ENCODE measurements around the gene ATP8B2. TPM values are rescaled to one million over a fixed set of nuclear protein-coding genes. Genes with fewer than 3 reads are reported as not detected.
"Not testable (repeated sequence)": the region's sequence is repeated elsewhere in the genome, so short reads cannot be mapped to it uniquely, and the experiment has no call there.

ATP8B2 gene
- total RNA-seq, 4 donors from 2014 or later, result 5.8 to 22.5 (median 7.2) TPM

GRCh38 chr1:154316704-154317103 lies 8.6 kb upstream of the ATP8B2 start:
- H3K9me3 ChIP-seq, result no peaks in the 10 kb centered on the region
- TF ChIP-seq CTCF (IDR thresholded peaks at IDR 0.05 in 4 of 5, conservative IDR thresholded peaks at IDR 0.05 in 1 of 5) (no peak), POLR2A (IDR thresholded peaks at IDR 0.05) (no peak)
- H3K4me1 ChIP-seq, result no peaks in the 10 kb centered on the region
- H3K27ac ChIP-seq, result no peak overlapping the region
- no peak for ATAC-seq
- H3K4me3 ChIP-seq, result no peak overlapping the region
- H3K36me3 ChIP-seq, result no peaks in the 10 kb centered on the region
- in situ Hi-C loops (cut with MboI; ENCODE audit: low sequenced_read_pairs in 4 of 4), result loop anchor here in 1 of 4 donors (25.0 kb wide), 1 partner anchor 304 kb away; no protein-coding TSS in a partner anchor
- DNase-seq, result no peak
- H3K27me3 ChIP-seq, result no peaks in the 10 kb centered on the region
- intact Hi-C loops (cut with DNase I; ENCODE audit: low total_unique reads), result no loop called here

GRCh38 chr1:154318386-154318785 lies 6.9 kb upstream of the ATP8B2 start:
- no peak for ATAC-seq
- TF ChIP-seq CTCF (IDR thresholded peaks at IDR 0.05 in 4 of 5, conservative IDR thresholded peaks at IDR 0.05 in 1 of 5) (no peak), POLR2A (IDR thresholded peaks at IDR 0.05) (no peak)
- H3K4me3 ChIP-seq, result no peak overlapping the region
- DNase-seq, result no peak
- no peaks in the 10 kb centered on the region for H3K9me3 ChIP-seq
- in situ Hi-C loops (cut with MboI; ENCODE audit: low sequenced_read_pairs in 4 of 4), result loop anchor here in 1 of 4 donors (25.0 kb wide), 1 partner anchor 306 kb away; no protein-coding TSS in a partner anchor
- no peaks in the 10 kb centered on the region for H3K36me3 ChIP-seq
- H3K27me3 ChIP-seq, result no peaks in the 10 kb centered on the region
- no peaks in the 10 kb centered on the region for H3K4me1 ChIP-seq
- intact Hi-C loops (cut with DNase I; ENCODE audit: low total_unique reads), result no loop called here
- no peak overlapping the region for H3K27ac ChIP-seq

- ATAC-seq (no peak), DNase-seq (no peak)
- Histone ChIP-seq H3K4me3 (no peak within 1 kb of the TSS), H3K36me3 (no peaks in the 10 kb centered on the region), H3K9me3 (no peaks in the 10 kb centered on the region), H3K27me3 (peaks cover 8 to 14% (median 12%) of the 10 kb centered on the region in 3 donors), H3K4me1 (peaks cover 7 to 11% of the 10 kb centered on the region in 2 donors), H3K27ac (no peak within 1 kb of the TSS)
- in situ Hi-C loops (cut with MboI; ENCODE audit: low sequenced_read_pairs in 4 of 4), result loop anchor here in 1 of 4 donors (25.0 kb wide), 1 partner anchor 309 kb away; no protein-coding TSS in a partner anchor
- no peak for TF ChIP-seq CTCF (IDR thresholded peaks at IDR 0.05 in 4 of 5, conservative IDR thresholded peaks at IDR 0.05 in 1 of 5)
- TF ChIP-seq POLR2A (IDR thresholded peaks at IDR 0.05), result no peak
- intact Hi-C loops (cut with DNase I; ENCODE audit: low total_unique reads), result loop anchor here (10.0 kb wide), 1 partner anchor 84 kb away; the partner anchor contains the start of gene IL6R
Measured at GRCh38 chr1:154320882-154321608, 4.3 kb upstream of the ATP8B2 start, which contains the start of gene AQP10. TSS of gene AQP10 (plus strand) at chr1:154321093. CDS start at chr1:154321156, 63 bp downstream.

- not testable (repeated sequence) for H3K4me3 ChIP-seq, ATAC-seq, H3K9me3 ChIP-seq, DNase-seq, H3K36me3 ChIP-seq, H3K27ac ChIP-seq
- in situ Hi-C loops (cut with MboI; ENCODE audit: low sequenced_read_pairs in 4 of 4) (loop anchor here in 1 of 4 donors (25.0 kb wide), 1 partner anchor 309 kb away; no protein-coding TSS in a partner anchor), intact Hi-C loops (cut with DNase I; ENCODE audit: low total_unique reads) (loop anchor here (10.0 kb wide), 1 partner anchor 83 kb away; the partner anchor contains the start of gene IL6R)
- Histone ChIP-seq H3K27me3 (peaks cover 11 to 15% (median 12%) of the 10 kb centered on the region in 3 donors), H3K4me1 (peaks cover 13 to 15% of the 10 kb centered on the region in 2 donors)
Measured at GRCh38 chr1:154321609-154321934, 3.8 kb upstream of the ATP8B2 start.

GRCh38 chr1:154323493-154323892 lies 1.8 kb upstream of the ATP8B2 start:
- H3K27ac ChIP-seq, result no peak overlapping the region

More at GRCh38 chr1:154323493-154323892, 1.8 kb upstream of the ATP8B2 start:
- no peaks in the 10 kb centered on the region for H3K36me3 ChIP-seq
- intact Hi-C loops (cut with DNase I; ENCODE audit: low total_unique reads) (loop anchor here (10.0 kb wide), 1 partner anchor 81 kb away; the partner anchor contains the start of gene IL6R), in situ Hi-C loops (cut with MboI; ENCODE audit: low sequenced_read_pairs in 4 of 4) (loop anchor here in 1 of 4 donors (25.0 kb wide), 1 partner anchor 311 kb away; no protein-coding TSS in a partner anchor)
- peaks cover 21 to 28% of the 10 kb centered on the region in 2 donors for H3K4me1 ChIP-seq
- no peak for TF ChIP-seq CTCF (IDR thresholded peaks at IDR 0.05 in 4 of 5, conservative IDR thresholded peaks at IDR 0.05 in 1 of 5)
- TF ChIP-seq POLR2A (IDR thresholded peaks at IDR 0.05), result no peak
- no peak for DNase-seq
- H3K4me3 ChIP-seq, result no peak overlapping the region
- no peak for ATAC-seq
- H3K9me3 ChIP-seq, result no peaks in the 10 kb centered on the region
- H3K27me3 ChIP-seq, result peaks cover 20 to 23% (median 22%) of the 10 kb centered on the region in 3 donors

Measured in gastrocnemius medialis (tissue), 4 donors.